ENCODE results near the gene FAAP20.

FAAP20 gene

GRCh38 chr1:2180297-2181245 lies 14.0 kb downstream of the FAAP20 start:
- H3K27me3 Mint-ChIP-seq (ENCODE audit: low read depth): peaks cover 4% of the 10 kb centered on the region
- H3K36me3 Mint-ChIP-seq (ENCODE audit: low read depth): peaks cover 27% of the 10 kb centered on the region
- H3K4me1 Mint-ChIP-seq: peaks cover 15% of the 10 kb centered on the region
- H3K9me3 Mint-ChIP-seq: no peaks in the 10 kb centered on the region
- H3K27ac Mint-ChIP-seq: no peak overlapping the region
- H3K4me3 Mint-ChIP-seq: no peak overlapping the region
- no peak for TF ChIP-seq CTCF (IDR thresholded peaks at IDR 0.05; ENCODE audit: unreplicated experiment in 3 of 3)

GRCh38 chr1:2179283-2180013 lies 15.1 kb downstream of the FAAP20 start:
- TF ChIP-seq CTCF (IDR thresholded peaks at IDR 0.05; ENCODE audit: unreplicated experiment in 3 of 3): no peak
- H3K27ac Mint-ChIP-seq: peak overlapping the region in 1 of 3 experiments; percentile 65
- no peaks in the 10 kb centered on the region for H3K9me3 Mint-ChIP-seq
- H3K4me3 Mint-ChIP-seq: no peak overlapping the region
- H3K4me1 Mint-ChIP-seq: peaks cover 21% of the 10 kb centered on the region
- H3K27me3 Mint-ChIP-seq (ENCODE audit: low read depth): peaks cover 7% of the 10 kb centered on the region
- H3K36me3 Mint-ChIP-seq (ENCODE audit: low read depth): peaks cover 24% of the 10 kb centered on the region

GRCh38 chr1:2178875-2179274 lies 15.7 kb downstream of the FAAP20 start:
- Mint-ChIP-seq H3K4me1 (peaks cover 25% of the 10 kb centered on the region), H3K36me3 (ENCODE audit: low read depth) (peaks cover 20% of the 10 kb centered on the region), H3K9me3 (no peaks in the 10 kb centered on the region), H3K27me3 (ENCODE audit: low read depth) (peaks cover 7% of the 10 kb centered on the region), H3K27ac (no peak overlapping the region), H3K4me3 (no peak overlapping the region)
- no peak for TF ChIP-seq CTCF (IDR thresholded peaks at IDR 0.05; ENCODE audit: unreplicated experiment in 3 of 3)

GRCh38 chr1:2177946-2178538 lies 16.5 kb downstream of the FAAP20 start:
- Mint-ChIP-seq H3K4me1 (peaks cover 25% of the 10 kb centered on the region), H3K27ac (no peak overlapping the region), H3K9me3 (no peaks in the 10 kb centered on the region), H3K27me3 (ENCODE audit: low read depth) (peaks cover 3% of the 10 kb centered on the region), H3K36me3 (ENCODE audit: low read depth) (peaks cover 13% of the 10 kb centered on the region), H3K4me3 (no peak overlapping the region)
- TF ChIP-seq CTCF (IDR thresholded peaks at IDR 0.05; ENCODE audit: unreplicated experiment in 3 of 3): no peak

GRCh38 chr1:2177541-2177940 lies 17.0 kb downstream of the FAAP20 start:
- Mint-ChIP-seq H3K9me3 (no peaks in the 10 kb centered on the region), H3K27me3 (ENCODE audit: low read depth) (peaks cover 3% of the 10 kb centered on the region), H3K36me3 (ENCODE audit: low read depth) (peaks cover 8% of the 10 kb centered on the region), H3K27ac (no peak overlapping the region), H3K4me1 (peaks cover 25% of the 10 kb centered on the region), H3K4me3 (no peak overlapping the region)
- no peak for TF ChIP-seq CTCF (IDR thresholded peaks at IDR 0.05; ENCODE audit: unreplicated experiment in 3 of 3)

Measured in nephron (organoid).